Epidermal melanocyte (primary cell): ENCODE measurements around the gene MAP2K7.
"Not testable (repeated sequence)": the region's sequence is repeated elsewhere in the genome, so short reads cannot be mapped to it uniquely, and the experiment has no call there.

Experiments used
- DNase-seq: peaks from one replicate; pipeline ENCODE4 v3.0.0; 2011; ENCODE audit warnings: low spot score; ENCODE audit not compliant: insufficient read length

Gene MAP2K7

GRCh38 chr19:7928741-7929701 lies 25.3 kb downstream of the MAP2K7 start:
- peak; percentile 37 for DNase-seq

GRCh38 chr19:7930030-7930429 lies 26.4 kb downstream of the MAP2K7 start:
- DNase-seq, result not testable (repeated sequence)

- peak; percentile 9 for DNase-seq
Observed at GRCh38 chr19:7930765-7931164, 27.1 kb downstream of the MAP2K7 start.

- no peak for DNase-seq
Observed at GRCh38 chr19:7931221-7932061, 27.8 kb downstream of the MAP2K7 start.

GRCh38 chr19:7932276-7932929 lies 28.7 kb downstream of the MAP2K7 start:
- DNase-seq, result no peak

- DNase-seq, result no peak
Observed at GRCh38 chr19:7932930-7933300, 29.2 kb downstream of the MAP2K7 start.

GRCh38 chr19:7933411-7933810 lies 29.7 kb downstream of the MAP2K7 start:
- DNase-seq, result no peak

GRCh38 chr19:7933828-7934725 lies 30.4 kb downstream of the MAP2K7 start:
- DNase-seq, result no peak

- peak; percentile 5 for DNase-seq
Observed at GRCh38 chr19:7934766-7935165, 31.1 kb downstream of the MAP2K7 start.

- no peak for DNase-seq
Observed at GRCh38 chr19:7940841-7941240, 37.2 kb downstream of the MAP2K7 start.

- no peak for DNase-seq
Observed at GRCh38 chr19:7941895-7942596, 38.4 kb downstream of the MAP2K7 start.

- no peak for DNase-seq
Observed at GRCh38 chr19:7942981-7943443, 39.3 kb downstream of the MAP2K7 start.

GRCh38 chr19:7943444-7944176 lies 39.9 kb downstream of the MAP2K7 start, which contains the start of gene TIMM44:
Gene TIMM44, minus strand, starts transcription at chr19:7943666. Its CDS starts 15 bp downstream, at chr19:7943651.
- peak; percentile 91 for DNase-seq

GRCh38 chr19:7944177-7944761 lies 40.6 kb downstream of the MAP2K7 start:
- peak; percentile 72 for DNase-seq

GRCh38 chr19:7947939-7948338 lies 44.3 kb downstream of the MAP2K7 start:
- DNase-seq, result no peak

- no peak for DNase-seq
Observed at GRCh38 chr19:7953060-7953459, 49.4 kb downstream of the MAP2K7 start.

- no peak for DNase-seq
Observed at GRCh38 chr19:7953576-7953975, 49.9 kb downstream of the MAP2K7 start.

GRCh38 chr19:7955696-7956095 lies 52.0 kb downstream of the MAP2K7 start:
- no peak for DNase-seq

- DNase-seq, result no peak
Observed at GRCh38 chr19:7959211-7959610, 55.5 kb downstream of the MAP2K7 start.
